GM12891 (cell line): ENCODE results near the gene OR7C1.

Experiments used
- PAX5 ChIP-seq: IDR thresholded peaks from 2 replicates; pipeline ENCODE4 v1.6.1; 2011; ENCODE audit warnings: low read length, moderate library complexity, mild to moderate bottlenecking; ENCODE audit not compliant: insufficient read depth, severe bottlenecking
- POLR2A ChIP-seq: IDR thresholded peaks from 2 replicates; pipeline ENCODE4 v1.6.1; 2011; ENCODE audit warnings: low read depth, low read length, control low read depth
- POLR2AphosphoS5 ChIP-seq: IDR thresholded peaks from 2 replicates; pipeline ENCODE4 v1.6.1; 2011; ENCODE audit warnings: low read depth, low read length, control low read depth
- SPI1 ChIP-seq: IDR thresholded peaks from 2 replicates; pipeline ENCODE4 v1.6.1; 2011; ENCODE audit warnings: low read depth, low read length, control low read depth
- TAF1 ChIP-seq: IDR thresholded peaks from 2 replicates; pipeline ENCODE4 v1.6.1; 2011; ENCODE audit warnings: low read depth, low read length, control low read depth

DNA sequence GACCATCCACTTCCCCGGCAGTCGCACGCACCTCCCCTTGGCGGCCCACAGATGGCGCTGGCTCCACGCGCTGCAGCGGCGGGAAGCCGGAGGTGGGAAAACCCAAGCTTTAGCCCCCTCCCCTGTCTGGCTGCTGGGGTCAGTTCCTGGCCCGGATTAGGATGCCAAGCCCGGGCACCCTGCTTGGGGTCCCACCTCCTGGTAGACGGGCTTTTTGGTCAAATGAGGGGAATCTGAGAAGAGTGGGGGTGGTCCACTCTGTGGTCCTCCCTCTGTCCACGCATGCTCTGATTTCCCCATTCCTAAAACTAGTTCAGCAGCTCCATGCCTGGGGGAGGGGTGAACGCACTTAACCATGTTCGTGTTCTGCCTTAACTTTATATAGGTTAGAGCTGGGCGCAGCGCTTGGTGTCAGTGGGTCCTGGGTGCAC, 48.5 kb downstream of the OR7C1 start:
- TF ChIP-seq POLR2AphosphoS5, result no peak
- no peak for TF ChIP-seq POLR2A
- TF ChIP-seq TAF1, result no peak
- no peak for TF ChIP-seq PAX5
- TF ChIP-seq SPI1, result no peak
